HepG2 (cell line): ENCODE results near the gene EPHX1. TPM values are rescaled to one million over a fixed set of nuclear protein-coding genes. Genes with fewer than 3 reads are reported as not detected.

Experiments
- ATAC-seq: fragments of 200-7000 bp; cut with Tn5 transposase; 3 replicates; pipeline ENCODE4 v1.9.1; 2020; ENCODE audit warnings: mild to moderate bottlenecking, moderate library complexity
- BruUV-seq: library from RNA; stranded (reverse); fragments of 400-500 nt; replicated peaks from 2 replicates; lab custom pipeline; 2021; lab: Mats Ljungman, UMichigan
- CTCF ChIA-PET: fragments of 300-600 bp; formaldehyde crosslinking; extraction: SDS; loops from one replicate; lab custom pipeline; 2021; ENCODE audit warnings: low total read pairs, inconsistent platforms, low intra/inter-chr PET ratio; lab: Yijun Ruan, JAX
- POLR2A ChIA-PET: fragments of 350-600 bp; sonication (Branson Sonifier 250); formaldehyde crosslinking; loops from one replicate; lab custom pipeline; 2020; ENCODE audit warnings: antibody characterized with exemption, inconsistent platforms; lab: Yijun Ruan, JAX
- DNase-seq: peaks from one replicate; pipeline ENCODE4 v3.0.0-alpha.2; 2015; ENCODE audit warnings: low spot score
- FAIRE-seq: peaks from 3 replicates; lab custom pipeline; 2011; peaks lifted over from hg19 to GRCh38; lab: Jason Lieb, UNC
- H2AFZ ChIP-seq: one replicate; pipeline ENCODE4 v1.6.1; 2011; ENCODE audit warnings: low read length, inconsistent platforms
- H3K27ac ChIP-seq: fragments of 300-600 bp; 3 replicates; pipeline ENCODE4 v1.8.0; 2011; ENCODE audit warnings: mixed run types, mild to moderate bottlenecking, mixed read lengths, low read length, inconsistent platforms; ENCODE audit not compliant: insufficient read depth; ENCODE audit errors: extremely low read length
- H3K27me3 ChIP-seq, 2 experiments: fragments of 200-600 bp in 1 of 2; 2 replicates in 1 of 2; 3 replicates in 1 of 2; pipeline versions ENCODE4 v1.6.0 to v1.8.0; 2011; ENCODE audit warnings: low read length in 2 of 2, mild to moderate bottlenecking in 2 of 2, moderate library complexity in 2 of 2, inconsistent platforms in 1 of 2; ENCODE audit not compliant: insufficient read depth in 2 of 2, control insufficient read depth in 1 of 2
- H3K36me3 ChIP-seq, 2 experiments: fragments of 200-600 bp in 1 of 2; replicated peaks in 1 of 2; 2 replicates in 1 of 2; 3 replicates in 1 of 2; pipeline versions ENCODE4 v1.5.1 to v1.8.0; 2011; ENCODE audit warnings: low read length in 2 of 2, inconsistent platforms in 1 of 2; ENCODE audit not compliant: insufficient read depth in 2 of 2, control insufficient read depth in 1 of 2
- H3K4me1 ChIP-seq: 2 replicates; pipeline ENCODE4 v1.5.1; 2012; ENCODE audit warnings: low read length, inconsistent platforms; ENCODE audit not compliant: insufficient read depth
- H3K4me2 ChIP-seq: 2 replicates; pipeline ENCODE4 v1.6.0; 2011; ENCODE audit warnings: low read depth, low read length, inconsistent platforms
- H3K4me3 ChIP-seq, 3 experiments: fragments of 200-600 bp in 1 of 3; sonication (generic), shearing (Covaris generic) in 1 of 3; replicated peaks in 1 of 3; 2 replicates each; pipeline ENCODE4 v1.5.1; 2011 to 2016; ENCODE audit warnings: low read length in 3 of 3, inconsistent platforms in 2 of 3, low read depth in 2 of 3, mild to moderate bottlenecking in 2 of 3, control low read depth in 1 of 3, mixed read lengths in 1 of 3; ENCODE audit not compliant: insufficient read depth in 1 of 3
- H3K79me2 ChIP-seq: one replicate; pipeline ENCODE4 v1.6.1; 2011; ENCODE audit warnings: low read length, inconsistent platforms; ENCODE audit not compliant: insufficient read depth
- H3K9ac ChIP-seq: 2 replicates; pipeline ENCODE4 v1.6.0; 2011; ENCODE audit warnings: mild to moderate bottlenecking, low read depth, low read length, inconsistent platforms; ENCODE audit not compliant: insufficient read depth
- H3K9me3 ChIP-seq: 2 replicates; pipeline ENCODE4 v1.5.1; 2012; ENCODE audit warnings: mild to moderate bottlenecking, low read length
- H4K20me1 ChIP-seq: 2 replicates; pipeline ENCODE4 v1.6.0; 2011; ENCODE audit warnings: inconsistent platforms, mild to moderate bottlenecking, low read length, moderate library complexity; ENCODE audit not compliant: insufficient read depth
- AGO2 ChIP-seq: fragments of 200-400 bp; formaldehyde crosslinking; optimal IDR thresholded peaks from 2 replicates; pipeline ENCODE3; 2017; ENCODE audit warnings: mild to moderate bottlenecking, low read depth, low read length, moderate library complexity
- ARID5B ChIP-seq: IDR thresholded peaks from 2 replicates; pipeline ENCODE4 v1.4.0; 2020; ENCODE audit warnings: mild to moderate bottlenecking, missing genetic modification reagents
- BHLHE40 ChIP-seq: IDR thresholded peaks from 2 replicates; pipeline ENCODE4 v1.6.1; 2011; ENCODE audit warnings: low read length, improper control_type of control experiment
- KAT7 ChIP-seq: IDR thresholded peaks from 2 replicates; pipeline ENCODE4 v1.6.1; 2018; ENCODE audit warnings: borderline replicate concordance, missing compliant biosample characterization
- MAX ChIP-seq: IDR thresholded peaks from 2 replicates; pipeline ENCODE4 v1.6.1; 2012; ENCODE audit warnings: inconsistent platforms
- TFDP2 ChIP-seq: sonication (generic); formaldehyde crosslinking; IDR thresholded peaks from 2 replicates; pipeline ENCODE4 v1.4.0; 2020; ENCODE audit warnings: missing genetic modification reagents
- ZNF367 ChIP-seq: sonication (generic); formaldehyde crosslinking; IDR thresholded peaks from 2 replicates; pipeline ENCODE4 v1.4.0; 2020; ENCODE audit warnings: missing genetic modification reagents, borderline replicate concordance
- ZNF570 ChIP-seq: sonication (generic); formaldehyde crosslinking; IDR thresholded peaks from 2 replicates; pipeline ENCODE4 v1.4.0; 2020; ENCODE audit warnings: mild to moderate bottlenecking, missing genetic modification reagents, borderline replicate concordance
- ZNF687 ChIP-seq: sonication (generic); formaldehyde crosslinking; IDR thresholded peaks from 2 replicates; pipeline ENCODE4 v1.5.1; 2020; ENCODE audit warnings: mild to moderate bottlenecking, missing genetic modification reagents, moderate library complexity
- WGBS: methylation state at CpG from one replicate; pipeline ENCODE4 v1.1.6; 2017; ENCODE audit warnings: low lambda C conversion rate; 5-methylcytosine and 5-hydroxymethylcytosine counted together
- in situ Hi-C: cut with HindIII; loops from 2 replicates; pipeline ENCODE4 v1.10.0; 2017; ENCODE audit warnings: low pct_unique_long_range_greater_than_20kb; ENCODE audit not compliant: extremely low pct_ligation_motif_present
- intact Hi-C: fragments of 100-400 bp; cut with micrococcal nuclease; formaldehyde crosslinking; loops from one replicate; pipeline ENCODE4 v1.10.0; 2022; ENCODE audit not compliant: unreplicated experiment
- polyA plus RNA-seq, 8 experiments: library from polyadenylated mRNA; depleted of rRNA in 3 of 8; stranded (reverse) in 7 of 8; unstranded in 1 of 8; fragments of >200 nt; fragmentation: Illumina TruSeq in 4 of 8; extraction: Trizol in 4 of 8; gene quantifications; 2 replicates each; pipeline versions ENCODE4 v1.2.1 to v1.2.3, GENCODE V29; 2011 to 2016; ENCODE audit warnings: low read depth in 4 of 8, missing spikeins in 1 of 8, mixed read lengths in 1 of 8; ENCODE audit not compliant: insufficient read depth in 1 of 8
- total RNA-seq, 5 experiments: library from RNA; depleted of rRNA; stranded (reverse); fragments of >200 nt; fragmentation: Illumina TruSeq; extraction: Trizol; gene quantifications; 2 replicates each; pipeline ENCODE4 v1.2.3, GENCODE V29; 2016; ENCODE audit warnings: low read depth in 1 of 5
- TF ChIP-seq, protein P1 (sequence below): sonication (generic); formaldehyde crosslinking; IDR thresholded peaks from 2 replicates; pipeline ENCODE4 v1.5.0; 2020; ENCODE audit warnings: mild to moderate bottlenecking, missing genetic modification reagents, borderline replicate concordance
- TF ChIP-seq, protein P2 (sequence below): sonication (generic); formaldehyde crosslinking; IDR thresholded peaks from 2 replicates; pipeline ENCODE4 v1.9.0; 2021; ENCODE audit warnings: missing genetic modification reagents, mild to moderate bottlenecking, borderline replicate concordance

The EPHX1 gene
- total and polyA plus RNA-seq, 2 of the 13 experiments (the other 11 are each of a cell fraction or from before 2014, with no cell fraction given), result 27.7 to 36.5 TPM

- in situ Hi-C loops (no loop called here), intact Hi-C loops (no loop called here)
- FAIRE-seq (no peak), ATAC-seq (no peak), DNase-seq (no peak)
- Histone ChIP-seq H3K79me2 (no peaks in the 10 kb centered on the region), H3K4me2 (no peak overlapping the region), H3K9ac (no peak overlapping the region), H3K27ac (no peak overlapping the region), H4K20me1 (peaks cover 4% of the 10 kb centered on the region; the same call in 1 of the 2 replicates), H2AFZ (no peak overlapping the region), H3K9me3 (no peaks in the 10 kb centered on the region), H3K27me3 (no peaks in the 10 kb centered on the region), H3K4me1 (no peaks in the 10 kb centered on the region), H3K4me3 (no peak overlapping the region), H3K36me3 (peaks cover 16 to 45% of the 10 kb centered on the region in 2 experiments)
- CTCF ChIA-PET, result no interaction called here
- POLR2A ChIA-PET, result no interaction called here
- no TSS peak for BruUV-seq
- 93% methylated on average over 12 of the region's 12 CpGs for WGBS
- TF ChIP-seq BHLHE40, result no peak
- TF ChIP-seq, protein P1, sequence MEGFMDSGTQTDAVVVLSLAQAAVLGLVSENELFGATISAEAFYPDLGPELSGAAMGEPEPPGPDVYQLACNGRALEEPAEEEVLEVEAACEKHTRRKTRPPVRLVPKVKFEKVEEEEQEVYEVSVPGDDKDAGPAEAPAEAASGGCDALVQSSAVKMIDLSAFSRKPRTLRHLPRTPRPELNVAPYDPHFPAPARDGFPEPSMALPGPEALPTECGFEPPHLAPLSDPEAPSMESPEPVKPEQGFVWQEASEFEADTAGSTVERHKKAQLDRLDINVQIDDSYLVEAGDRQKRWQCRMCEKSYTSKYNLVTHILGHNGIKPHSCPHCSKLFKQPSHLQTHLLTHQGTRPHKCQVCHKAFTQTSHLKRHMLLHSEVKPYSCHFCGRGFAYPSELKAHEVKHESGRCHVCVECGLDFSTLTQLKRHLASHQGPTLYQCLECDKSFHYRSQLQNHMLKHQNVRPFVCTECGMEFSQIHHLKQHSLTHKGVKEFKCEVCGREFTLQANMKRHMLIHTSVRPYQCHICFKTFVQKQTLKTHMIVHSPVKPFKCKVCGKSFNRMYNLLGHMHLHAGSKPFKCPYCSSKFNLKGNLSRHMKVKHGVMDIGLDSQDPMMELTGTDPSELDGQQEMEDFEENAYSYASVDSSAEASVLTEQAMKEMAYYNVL, result no peak
- no peak for TF ChIP-seq MAX
- TF ChIP-seq KAT7 (CRISPR knock-in tag), result no peak
- TF ChIP-seq AGO2, result peak; percentile 75
- no peak for TF ChIP-seq ZNF367 (CRISPR knock-in tag)
- TF ChIP-seq ARID5B (CRISPR knock-in tag), result no peak
- TF ChIP-seq TFDP2 (CRISPR knock-in tag), result no peak
- TF ChIP-seq ZNF687 (CRISPR knock-in tag), result peak; percentile 14; the same call in 1 of the 2 replicates
- no peak for TF ChIP-seq ZNF570
- TF ChIP-seq, protein P2, sequence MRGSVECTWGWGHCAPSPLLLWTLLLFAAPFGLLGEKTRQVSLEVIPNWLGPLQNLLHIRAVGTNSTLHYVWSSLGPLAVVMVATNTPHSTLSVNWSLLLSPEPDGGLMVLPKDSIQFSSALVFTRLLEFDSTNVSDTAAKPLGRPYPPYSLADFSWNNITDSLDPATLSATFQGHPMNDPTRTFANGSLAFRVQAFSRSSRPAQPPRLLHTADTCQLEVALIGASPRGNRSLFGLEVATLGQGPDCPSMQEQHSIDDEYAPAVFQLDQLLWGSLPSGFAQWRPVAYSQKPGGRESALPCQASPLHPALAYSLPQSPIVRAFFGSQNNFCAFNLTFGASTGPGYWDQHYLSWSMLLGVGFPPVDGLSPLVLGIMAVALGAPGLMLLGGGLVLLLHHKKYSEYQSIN (CRISPR knock-in tag), result no peak
Measured at GRCh38 chr1:225842074-225842473, 32.1 kb downstream of the EPHX1 start.
